GM21619 (cell line): ENCODE results near the gene SMPD1.

Experiments
- ATAC-seq: cut with Tn5 transposase; IDR thresholded peaks from one replicate; pipeline ENCODE4 v1.9.1; 2021; ENCODE audit not compliant: unreplicated experiment

The SMPD1 gene

DNA sequence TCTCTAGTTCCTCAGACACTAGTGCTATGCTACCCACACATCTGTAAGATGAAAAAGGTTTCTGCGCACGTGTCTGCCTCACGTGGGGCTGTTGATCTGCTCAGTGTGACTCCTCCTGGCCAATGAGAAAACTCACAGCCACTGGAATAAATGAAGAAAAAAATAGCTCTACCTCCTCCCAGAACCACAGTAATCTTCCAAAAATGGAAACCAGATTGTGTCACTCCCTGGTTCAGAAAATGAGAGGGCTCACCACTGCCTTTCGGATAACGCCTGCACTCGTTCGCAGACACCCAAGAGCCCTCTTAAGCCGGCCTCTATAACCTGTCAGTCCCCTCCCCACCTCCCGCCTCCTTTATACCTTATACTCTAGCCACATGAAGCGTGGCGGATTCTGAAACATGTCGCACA is 23.5 kb downstream of the SMPD1 start:
- no peak for ATAC-seq

DNA sequence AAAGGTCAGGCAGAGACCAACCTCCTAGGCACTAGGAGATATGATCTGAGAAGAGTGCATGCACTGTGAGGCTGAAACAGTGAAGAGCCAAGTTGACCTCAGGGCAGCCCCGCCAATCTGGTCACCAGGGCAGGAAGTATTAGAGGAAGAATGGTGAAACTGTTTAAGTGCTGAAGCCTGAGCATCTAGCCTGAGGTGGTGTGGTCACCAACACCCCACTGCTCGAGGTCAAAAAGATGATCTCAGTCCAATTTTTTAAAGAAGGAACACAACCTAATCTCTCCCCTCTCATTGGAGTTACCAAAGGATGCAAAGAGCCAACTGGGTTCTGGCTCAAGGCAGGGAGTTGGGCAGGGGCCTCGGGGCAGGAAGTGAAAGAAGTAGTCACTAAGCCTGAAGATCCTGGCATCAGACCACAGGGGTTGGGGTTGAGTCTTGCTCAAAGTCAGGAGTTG is 24.6 kb downstream of the SMPD1 start:
- no peak for ATAC-seq

DNA sequence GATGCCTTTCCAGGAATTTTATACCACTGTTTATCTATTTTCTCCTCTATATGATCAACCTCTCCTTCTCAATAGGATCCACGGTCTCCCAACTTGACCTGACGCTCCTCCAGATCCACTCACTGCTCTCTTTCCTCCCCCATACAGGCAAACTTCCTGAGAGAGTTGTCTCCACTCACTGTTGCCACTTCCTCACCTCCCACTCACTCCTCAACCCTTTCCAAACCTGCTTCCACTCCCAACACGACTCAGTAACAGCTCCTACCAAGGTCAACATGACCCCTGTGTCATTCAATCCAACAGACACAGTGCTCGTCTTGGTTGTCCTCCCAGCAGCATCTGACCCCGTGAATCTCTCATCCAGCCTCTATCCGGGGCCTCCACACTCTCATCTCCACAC is 25.5 kb downstream of the SMPD1 start:
- no peak for ATAC-seq

DNA sequence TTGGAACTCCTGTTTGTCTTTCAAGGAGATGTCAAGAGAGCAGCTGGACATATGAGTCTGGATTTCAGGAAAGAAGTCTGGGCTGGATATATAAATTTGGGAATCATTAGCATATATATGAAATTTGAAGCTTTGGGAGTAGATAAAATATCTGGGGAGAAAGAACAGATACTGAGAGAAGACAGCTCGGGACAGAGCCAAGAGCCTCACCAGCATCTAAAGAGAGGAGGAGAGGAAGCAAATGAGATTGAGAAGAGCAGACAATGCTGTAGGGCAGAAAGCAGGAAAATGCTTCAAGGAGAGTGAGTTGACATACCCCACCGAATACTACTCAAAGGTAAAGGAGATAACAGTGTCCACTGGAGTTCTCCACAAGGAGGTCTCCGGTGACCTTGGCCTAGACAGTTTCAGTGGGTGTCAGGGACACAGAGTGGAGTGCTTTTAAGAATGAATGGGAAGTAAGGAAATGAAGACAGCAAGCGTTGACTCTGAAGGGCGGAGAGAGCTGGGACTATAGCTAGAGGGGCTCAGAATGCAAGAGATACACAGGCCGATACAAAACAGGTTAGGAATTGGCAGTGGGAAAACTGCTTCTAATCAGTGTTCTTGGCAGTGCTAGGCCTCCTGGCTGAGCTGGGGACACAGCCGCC is 27.8 kb downstream of the SMPD1 start:
- no peak for ATAC-seq

DNA sequence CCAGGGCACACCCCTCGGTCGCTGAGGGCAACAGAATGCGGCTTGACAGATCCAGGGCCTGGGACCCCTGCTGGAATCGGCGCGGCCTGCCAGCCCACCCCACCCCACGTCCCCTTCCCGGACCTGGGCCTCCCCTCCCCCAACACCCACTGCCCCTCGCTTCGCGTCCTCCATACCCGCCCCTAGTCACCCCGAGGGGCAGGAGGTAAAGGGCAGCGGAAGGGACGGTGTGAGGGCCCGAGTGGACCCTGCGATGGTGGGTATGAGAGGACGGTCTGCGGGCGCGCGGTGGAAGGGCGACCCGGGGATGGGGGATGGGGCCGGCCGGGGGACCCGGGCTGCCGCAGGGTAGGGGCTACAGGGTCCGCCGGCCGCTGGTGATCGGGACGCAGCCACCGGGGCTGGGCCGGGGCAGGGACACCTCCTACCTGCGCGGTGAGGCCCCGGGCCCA is 28.3 kb downstream of the SMPD1 start:
- peak; percentile 9 for ATAC-seq

DNA sequence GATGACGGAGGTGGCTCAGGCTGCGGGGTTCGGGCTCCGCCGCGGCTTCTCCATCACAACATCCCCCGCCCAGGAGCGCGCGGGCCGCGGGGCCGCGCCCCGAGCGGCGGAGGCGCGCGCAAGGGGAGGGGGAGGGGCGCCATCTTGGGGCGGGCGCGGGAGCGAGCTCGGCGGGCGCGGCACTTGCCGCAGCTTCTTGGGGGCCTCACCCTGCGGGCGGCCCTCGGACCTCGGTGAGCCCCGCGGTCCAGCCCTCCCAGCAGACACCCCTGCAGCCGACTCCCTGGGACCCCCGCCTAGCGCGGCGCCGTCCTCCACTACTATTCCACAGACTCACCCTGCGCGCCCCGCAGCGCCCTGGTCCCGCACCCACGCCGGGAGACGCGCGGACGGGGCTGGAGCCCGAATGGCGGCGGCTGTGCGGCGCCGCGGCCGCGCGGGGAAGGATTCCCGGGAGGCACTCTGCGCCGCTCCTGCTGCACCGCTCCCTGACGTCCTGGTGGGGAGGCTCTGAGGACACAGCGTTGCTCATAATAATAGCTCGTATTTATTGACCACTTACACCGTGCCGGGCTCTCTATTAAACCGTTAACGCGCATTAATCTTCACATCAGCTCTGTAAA is 28.8 kb downstream of the SMPD1 start, which contains the start of gene APBB1:
Gene APBB1 (minus strand): TSS at position 86 of the 623 bp plus-strand sequence. CDS start 7,747 bp downstream, outside the sequence.
- ATAC-seq = peak; percentile 41

DNA sequence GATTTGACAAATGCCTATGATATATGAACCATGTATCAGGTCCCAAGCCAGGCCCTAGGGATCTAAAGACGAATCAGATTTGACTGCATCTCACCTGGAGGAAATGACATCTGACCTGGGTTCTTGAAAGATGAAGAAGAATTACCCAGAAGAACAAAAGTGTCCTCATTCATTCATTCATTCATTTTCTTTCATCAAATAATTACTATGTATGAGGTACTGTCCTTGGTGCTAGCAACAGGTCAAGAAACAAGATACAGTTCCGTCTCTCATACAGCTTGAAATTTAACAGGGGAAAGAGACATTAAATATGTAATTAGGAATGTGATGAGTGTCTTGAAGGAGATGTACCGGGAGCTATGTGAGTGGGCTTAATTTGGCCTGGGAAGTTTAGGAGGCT is 30.4 kb downstream of the SMPD1 start:
- no peak for ATAC-seq

DNA sequence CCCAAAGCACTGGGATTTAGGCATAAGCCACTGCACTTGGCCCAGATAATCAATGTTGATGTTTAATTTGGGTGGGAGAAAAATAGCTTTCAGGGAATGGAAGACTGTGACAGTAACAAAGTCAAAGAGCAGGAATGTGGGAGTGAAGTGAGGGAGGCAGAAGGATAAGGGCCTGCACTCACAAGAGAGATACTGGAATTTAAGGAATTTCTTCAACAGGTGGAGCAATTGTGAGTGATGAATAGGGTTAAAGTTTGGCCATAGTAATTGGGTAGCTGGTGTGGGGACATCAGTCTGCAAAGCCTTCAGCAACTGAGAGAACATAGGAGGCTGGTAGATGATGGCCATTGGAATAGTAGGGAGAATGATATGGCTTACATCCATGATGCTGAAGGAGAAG is 37.2 kb downstream of the SMPD1 start:
- ATAC-seq = no peak

DNA sequence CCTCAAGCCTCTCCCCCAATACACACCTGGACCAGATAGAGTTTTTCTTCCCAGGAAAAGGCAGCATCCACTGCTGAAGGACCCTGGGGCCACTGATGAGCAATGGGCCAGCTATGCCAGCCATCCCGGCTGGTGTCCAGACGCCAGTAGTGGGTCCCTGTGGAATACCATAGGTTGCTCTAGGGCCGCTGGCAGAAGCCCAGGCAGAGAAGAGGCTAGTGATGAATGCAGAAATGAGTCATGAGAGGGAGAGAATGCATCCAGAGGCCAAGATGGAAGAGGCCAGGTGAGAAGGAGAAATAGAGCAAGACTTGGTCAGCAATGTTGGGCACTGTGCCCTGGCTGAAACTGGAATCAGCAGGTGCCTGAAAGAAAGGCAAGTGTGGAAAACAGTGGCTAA is 41.6 kb downstream of the SMPD1 start:
- ATAC-seq = no peak

DNA sequence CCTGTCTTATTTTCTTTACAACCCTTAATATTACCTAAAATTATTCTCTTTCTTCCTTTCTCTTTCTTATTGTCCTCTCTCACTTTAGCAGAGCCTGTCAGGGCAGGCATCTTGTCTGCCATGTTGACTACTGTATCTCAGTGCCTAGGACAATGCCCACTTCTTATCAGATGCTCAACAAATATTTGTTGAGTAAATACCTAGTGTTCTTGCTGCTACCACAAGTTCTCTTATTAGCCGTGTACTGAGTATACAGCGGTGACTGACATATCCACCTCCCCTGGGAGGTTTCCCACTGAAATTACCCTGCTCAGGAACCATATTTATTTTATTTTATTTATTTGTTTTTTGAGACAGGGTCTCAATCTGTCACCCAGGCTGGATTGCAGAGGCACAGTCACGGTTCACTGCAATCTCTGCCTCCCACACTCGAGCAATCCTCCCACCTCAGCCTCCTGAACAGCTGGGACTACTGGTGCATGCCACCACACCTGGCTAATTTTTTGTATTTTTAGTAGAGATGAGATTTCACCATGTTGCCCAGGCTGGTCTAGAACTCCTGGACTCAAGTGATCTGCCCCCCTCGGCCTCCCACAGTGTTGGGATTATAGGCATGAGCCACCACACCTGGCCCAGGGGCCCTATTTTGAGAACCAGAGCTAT is 43.9 kb downstream of the SMPD1 start:
- no peak for ATAC-seq

DNA sequence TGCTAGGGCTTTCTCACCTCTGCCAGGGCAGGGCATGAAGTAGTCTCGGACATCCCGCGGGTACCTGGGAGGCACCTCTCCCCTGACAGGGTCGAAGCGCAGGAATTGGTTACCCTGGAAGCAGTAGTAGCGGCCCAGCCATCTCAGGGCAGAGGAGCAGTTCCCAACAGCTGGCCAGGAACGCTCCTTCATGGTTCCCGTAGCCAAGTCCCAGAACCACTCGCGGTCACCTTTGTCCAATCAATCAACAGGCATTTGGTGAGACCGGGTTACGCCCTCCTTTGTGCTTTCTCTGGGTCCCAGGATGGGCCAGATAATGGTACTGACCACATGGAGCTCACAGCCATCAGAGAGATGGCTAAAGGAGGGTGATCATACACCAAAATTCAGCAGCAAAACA is 47.1 kb downstream of the SMPD1 start:
- ATAC-seq = no peak

DNA sequence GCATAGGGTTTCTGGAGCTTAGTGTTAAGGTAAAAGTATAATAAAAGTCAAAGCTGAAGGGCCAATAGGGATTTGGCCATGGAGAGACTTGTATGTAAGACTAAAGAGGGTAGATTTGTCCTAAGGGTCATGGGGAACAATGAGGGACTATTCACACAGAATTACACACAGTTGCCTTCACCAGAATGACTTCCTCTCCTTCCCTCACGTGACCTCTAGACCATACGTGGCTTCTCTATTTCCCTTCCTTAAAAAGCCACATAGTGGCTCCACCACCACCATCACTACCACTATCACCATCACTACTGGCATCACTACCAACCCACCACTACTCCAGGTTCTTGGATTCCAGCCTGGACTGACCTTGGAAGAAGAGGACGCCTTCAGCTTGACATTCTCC is 47.7 kb downstream of the SMPD1 start:
- no peak for ATAC-seq

DNA sequence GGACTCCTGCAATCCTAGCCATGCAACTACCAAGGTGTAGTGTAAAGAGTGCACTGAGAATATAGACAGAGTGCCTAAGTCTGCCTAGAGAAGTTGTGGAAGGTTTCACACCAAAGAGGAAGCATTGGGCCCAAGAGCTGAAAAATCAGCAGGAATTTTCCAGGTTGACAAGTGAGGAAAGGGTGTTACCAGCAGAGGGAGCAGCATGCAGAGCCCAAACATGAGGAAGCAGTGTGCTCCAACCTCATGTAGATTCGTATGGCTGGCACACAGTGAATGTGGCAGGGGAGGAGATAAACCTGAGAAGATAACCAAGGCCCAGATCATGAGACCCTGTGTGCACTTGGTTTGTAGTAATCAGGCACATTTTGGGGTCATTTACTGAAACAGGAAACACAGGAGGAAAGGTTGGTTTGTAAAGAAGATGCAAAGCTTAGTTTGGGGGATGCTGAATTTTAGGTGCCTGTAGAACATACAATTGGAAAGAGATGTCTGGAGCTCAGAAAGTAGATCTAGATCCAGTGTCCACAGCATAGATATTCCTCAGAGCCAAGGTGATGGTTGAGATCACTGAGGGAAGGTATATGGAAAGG is 48.8 kb downstream of the SMPD1 start:
- ATAC-seq = no peak

DNA sequence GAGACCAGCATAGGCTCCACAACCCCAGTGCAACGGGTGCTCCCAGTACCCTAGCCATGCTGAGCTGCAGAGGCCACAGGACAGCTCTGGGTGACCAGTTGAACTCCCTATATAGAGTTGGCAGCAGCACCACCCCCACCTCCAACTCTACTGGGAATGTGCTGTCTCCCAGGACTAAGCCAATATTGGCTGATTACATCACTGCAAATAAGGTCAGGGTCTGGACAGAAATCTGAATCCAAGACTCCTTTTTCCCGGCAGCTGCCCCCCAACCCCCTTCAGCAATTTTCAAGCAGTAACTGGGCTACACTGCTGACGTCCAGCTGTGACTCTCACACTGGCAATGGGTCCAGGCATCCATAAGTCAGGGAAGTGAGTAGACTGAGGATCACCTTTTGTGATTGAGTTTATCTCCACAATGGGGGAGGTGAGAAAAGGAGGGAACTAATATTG is 50.7 kb downstream of the SMPD1 start, which contains the start of gene HPX:
Gene HPX (minus strand): TSS at position 82 of the 453 bp plus-strand sequence. CDS start 24 bp downstream, at position 58.
- no peak for ATAC-seq

DNA sequence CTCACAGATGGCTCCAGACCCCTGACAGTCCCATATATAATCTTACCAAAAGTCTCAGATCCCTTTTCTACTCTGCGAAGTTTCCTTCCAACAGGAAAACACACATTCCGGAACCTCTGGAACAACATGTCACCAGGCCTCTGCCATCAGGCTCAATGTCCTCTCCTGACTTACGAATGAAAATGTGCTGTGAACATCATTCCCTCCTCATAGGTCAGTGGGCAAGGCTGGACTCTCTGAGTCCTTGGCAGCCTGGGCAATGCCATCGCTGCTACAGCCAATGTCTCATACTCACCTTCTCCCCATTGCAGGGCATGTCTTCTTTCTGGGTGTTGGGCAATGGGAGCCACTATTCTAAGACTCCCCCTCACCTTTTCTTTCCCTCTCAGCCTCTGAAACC is 52.2 kb downstream of the SMPD1 start:
- ATAC-seq = no peak

DNA sequence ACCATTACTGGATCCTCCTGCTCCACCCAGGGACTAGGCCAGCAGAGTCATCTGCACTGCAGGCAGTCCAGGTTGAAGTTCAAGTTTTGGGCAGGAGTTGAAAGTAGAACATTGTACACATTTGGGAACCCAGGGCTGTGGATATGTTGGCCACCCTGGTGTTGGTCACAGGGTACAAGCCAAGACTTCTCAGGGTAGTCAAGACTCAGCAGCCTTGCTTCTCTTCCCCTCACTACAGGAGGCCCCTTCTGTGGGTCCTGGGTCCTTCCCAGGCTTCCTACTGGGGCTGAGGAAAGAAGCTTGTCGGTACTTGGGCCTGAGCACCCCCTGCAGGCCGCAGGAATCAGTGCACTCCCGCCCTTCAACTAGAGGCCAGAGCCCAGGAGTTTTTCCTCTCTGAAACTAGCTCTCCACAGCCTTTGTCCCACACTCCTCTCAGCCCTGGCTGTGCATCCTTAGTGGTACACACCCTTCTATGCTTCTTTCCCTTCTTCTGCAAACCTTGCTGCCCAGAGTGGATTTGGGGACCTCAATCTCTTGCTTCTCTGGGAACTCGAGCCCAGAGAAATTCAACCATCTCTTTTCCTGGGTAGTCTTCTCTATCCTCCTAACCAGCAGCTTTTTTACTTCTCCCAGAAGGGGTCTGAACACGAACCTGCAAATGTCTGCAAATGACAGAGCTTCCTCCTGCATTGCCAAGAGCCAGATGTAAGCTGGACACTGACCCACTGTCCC is 53.2 kb downstream of the SMPD1 start:
- peak; percentile 85 for ATAC-seq
